ENCODE data around the gene COL23A1.

DNA sequence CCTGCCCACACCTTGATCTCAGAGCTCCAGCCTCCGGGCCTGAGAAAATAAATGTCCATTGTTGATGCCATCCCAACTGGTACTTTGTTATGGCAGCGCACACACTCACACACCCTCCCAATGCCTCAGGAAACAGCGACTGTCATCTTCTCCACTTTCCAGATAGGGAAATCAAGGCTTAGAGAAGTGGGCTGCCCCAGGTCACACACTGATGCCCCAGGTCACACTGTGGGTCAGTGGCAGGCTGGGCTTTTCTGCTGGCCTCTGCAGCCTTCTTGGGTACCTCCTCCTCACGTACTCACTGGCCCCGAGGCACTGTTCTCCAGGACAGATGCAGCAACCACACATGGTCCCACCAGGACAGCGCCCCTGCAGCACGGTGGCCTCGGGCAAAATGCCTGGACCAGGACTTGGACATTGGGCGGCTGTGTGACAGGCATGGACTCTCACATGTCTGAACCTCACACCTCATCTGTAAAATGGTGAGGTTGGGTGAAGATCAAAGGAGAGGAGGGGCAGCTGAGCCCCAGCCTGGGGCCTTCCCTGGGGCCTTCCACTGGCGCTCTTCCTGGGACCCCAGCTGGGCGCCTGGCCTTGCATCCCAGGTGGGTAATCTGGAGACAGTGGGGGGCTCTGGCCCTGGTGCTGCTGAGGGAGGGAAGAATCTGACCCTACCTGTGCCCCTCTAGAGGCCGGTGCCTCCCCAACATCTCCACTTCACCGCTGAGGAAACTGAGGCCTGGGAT, 156.0 kb downstream of the COL23A1 start:
- TF ChIP-seq BCL3 (IDR thresholded peaks at IDR 0.05): no peak
- no peak for TF ChIP-seq NPAS2 (CRISPR knock-in tag; IDR thresholded peaks at IDR 0.05; ENCODE audit: borderline replicate concordance)
- TF ChIP-seq, protein P1, sequence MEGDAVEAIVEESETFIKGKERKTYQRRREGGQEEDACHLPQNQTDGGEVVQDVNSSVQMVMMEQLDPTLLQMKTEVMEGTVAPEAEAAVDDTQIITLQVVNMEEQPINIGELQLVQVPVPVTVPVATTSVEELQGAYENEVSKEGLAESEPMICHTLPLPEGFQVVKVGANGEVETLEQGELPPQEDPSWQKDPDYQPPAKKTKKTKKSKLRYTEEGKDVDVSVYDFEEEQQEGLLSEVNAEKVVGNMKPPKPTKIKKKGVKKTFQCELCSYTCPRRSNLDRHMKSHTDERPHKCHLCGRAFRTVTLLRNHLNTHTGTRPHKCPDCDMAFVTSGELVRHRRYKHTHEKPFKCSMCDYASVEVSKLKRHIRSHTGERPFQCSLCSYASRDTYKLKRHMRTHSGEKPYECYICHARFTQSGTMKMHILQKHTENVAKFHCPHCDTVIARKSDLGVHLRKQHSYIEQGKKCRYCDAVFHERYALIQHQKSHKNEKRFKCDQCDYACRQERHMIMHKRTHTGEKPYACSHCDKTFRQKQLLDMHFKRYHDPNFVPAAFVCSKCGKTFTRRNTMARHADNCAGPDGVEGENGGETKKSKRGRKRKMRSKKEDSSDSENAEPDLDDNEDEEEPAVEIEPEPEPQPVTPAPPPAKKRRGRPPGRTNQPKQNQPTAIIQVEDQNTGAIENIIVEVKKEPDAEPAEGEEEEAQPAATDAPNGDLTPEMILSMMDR (IDR thresholded peaks at IDR 0.05): no peak
- no peak for TF ChIP-seq PHF8 (IDR thresholded peaks at IDR 0.05; ENCODE audit: borderline replicate concordance, low read depth)
- no peak for TF ChIP-seq POLR2AphosphoS2 (conservative IDR thresholded peaks at IDR 0.05; ENCODE audit: low read length)
- no peak for TF ChIP-seq HMGXB4 (CRISPR knock-in tag; IDR thresholded peaks at IDR 0.05; ENCODE audit: borderline replicate concordance)
- TF ChIP-seq, protein P2, sequence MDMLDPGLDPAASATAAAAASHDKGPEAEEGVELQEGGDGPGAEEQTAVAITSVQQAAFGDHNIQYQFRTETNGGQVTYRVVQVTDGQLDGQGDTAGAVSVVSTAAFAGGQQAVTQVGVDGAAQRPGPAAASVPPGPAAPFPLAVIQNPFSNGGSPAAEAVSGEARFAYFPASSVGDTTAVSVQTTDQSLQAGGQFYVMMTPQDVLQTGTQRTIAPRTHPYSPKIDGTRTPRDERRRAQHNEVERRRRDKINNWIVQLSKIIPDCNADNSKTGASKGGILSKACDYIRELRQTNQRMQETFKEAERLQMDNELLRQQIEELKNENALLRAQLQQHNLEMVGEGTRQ (IDR thresholded peaks at IDR 0.05): no peak
- TF ChIP-seq CBX8 (IDR thresholded peaks at IDR 0.05): no peak
- TF ChIP-seq ESRRA (IDR thresholded peaks at IDR 0.05; ENCODE audit: borderline replicate concordance, low read length): no peak
- no peak for TF ChIP-seq GATA3 (IDR thresholded peaks at IDR 0.05; ENCODE audit: borderline replicate concordance)
- TF ChIP-seq CEBPB (IDR thresholded peaks at IDR 0.05): no peak
- no peak for TF ChIP-seq CHD2 (IDR thresholded peaks at IDR 0.05; ENCODE audit: low read length, partially characterized antibody)

Measured in A549 (cell line).